ENCODE measurements around the gene KIRREL3. TPM values are rescaled to one million over a fixed set of nuclear protein-coding genes. Genes with fewer than 3 reads are reported as not detected.

Gene KIRREL3
- total RNA-seq, 1 donor from 2014 or later = 0.26 TPM

GRCh38 chr11:126636911-126637794, 363.4 kb downstream of the KIRREL3 start:
- peaks cover 65% of the 10 kb centered on the region for H3K27me3 Mint-ChIP-seq

GRCh38 chr11:126635511-126635910, 365.1 kb downstream of the KIRREL3 start:
- no peak overlapping the region for H3K4me3 Mint-ChIP-seq (ENCODE audit: low read depth)
- peaks cover 2% of the 10 kb centered on the region for H3K4me1 Mint-ChIP-seq (ENCODE audit: low read depth)
- TF ChIP-seq, protein P1, sequence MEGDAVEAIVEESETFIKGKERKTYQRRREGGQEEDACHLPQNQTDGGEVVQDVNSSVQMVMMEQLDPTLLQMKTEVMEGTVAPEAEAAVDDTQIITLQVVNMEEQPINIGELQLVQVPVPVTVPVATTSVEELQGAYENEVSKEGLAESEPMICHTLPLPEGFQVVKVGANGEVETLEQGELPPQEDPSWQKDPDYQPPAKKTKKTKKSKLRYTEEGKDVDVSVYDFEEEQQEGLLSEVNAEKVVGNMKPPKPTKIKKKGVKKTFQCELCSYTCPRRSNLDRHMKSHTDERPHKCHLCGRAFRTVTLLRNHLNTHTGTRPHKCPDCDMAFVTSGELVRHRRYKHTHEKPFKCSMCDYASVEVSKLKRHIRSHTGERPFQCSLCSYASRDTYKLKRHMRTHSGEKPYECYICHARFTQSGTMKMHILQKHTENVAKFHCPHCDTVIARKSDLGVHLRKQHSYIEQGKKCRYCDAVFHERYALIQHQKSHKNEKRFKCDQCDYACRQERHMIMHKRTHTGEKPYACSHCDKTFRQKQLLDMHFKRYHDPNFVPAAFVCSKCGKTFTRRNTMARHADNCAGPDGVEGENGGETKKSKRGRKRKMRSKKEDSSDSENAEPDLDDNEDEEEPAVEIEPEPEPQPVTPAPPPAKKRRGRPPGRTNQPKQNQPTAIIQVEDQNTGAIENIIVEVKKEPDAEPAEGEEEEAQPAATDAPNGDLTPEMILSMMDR (IDR thresholded peaks at IDR 0.05; ENCODE audit: unreplicated experiment) = no peak
- H3K9me3 Mint-ChIP-seq (ENCODE audit: low read depth) = no peaks in the 10 kb centered on the region
- DNase-seq (ENCODE audit: low spot score, unreplicated experiment) = no peak
- no peaks in the 10 kb centered on the region for H3K36me3 Mint-ChIP-seq (ENCODE audit: insufficient read depth)
- H3K27me3 Mint-ChIP-seq = peaks cover 63% of the 10 kb centered on the region
- no peak overlapping the region for H3K27ac Mint-ChIP-seq

More at GRCh38 chr11:126636911-126637794, 363.4 kb downstream of the KIRREL3 start:
- Mint-ChIP-seq H3K4me3 (ENCODE audit: low read depth) (no peak overlapping the region), H3K4me1 (ENCODE audit: low read depth) (peaks cover 2% of the 10 kb centered on the region), H3K9me3 (ENCODE audit: low read depth) (no peaks in the 10 kb centered on the region), H3K27ac (no peak overlapping the region), H3K36me3 (ENCODE audit: insufficient read depth) (no peaks in the 10 kb centered on the region)
- TF ChIP-seq, protein P1 (IDR thresholded peaks at IDR 0.05; ENCODE audit: unreplicated experiment) = no peak
- DNase-seq (ENCODE audit: low spot score, unreplicated experiment) = no peak

DNA sequence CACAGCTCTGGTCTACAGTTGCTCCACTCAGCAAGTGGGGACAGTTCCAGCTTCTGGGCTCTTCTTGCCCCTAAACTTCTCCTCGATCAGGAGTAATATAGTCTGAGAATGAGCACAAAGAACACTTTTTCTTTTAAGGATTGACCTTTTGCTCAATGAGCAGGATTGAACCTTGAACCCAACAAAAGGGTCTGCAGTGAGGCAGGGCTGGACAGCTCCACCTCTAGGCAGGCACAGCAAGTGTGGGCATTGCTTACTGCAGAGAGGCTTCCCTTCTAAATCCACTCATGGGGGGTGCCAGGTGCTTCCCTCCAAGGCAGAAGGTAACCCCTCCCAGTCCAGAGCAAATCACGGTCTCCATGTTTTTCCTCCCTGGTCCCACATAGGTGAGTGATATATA, 365.6 kb downstream of the KIRREL3 start:
- Mint-ChIP-seq H3K27ac (no peak overlapping the region), H3K27me3 (peaks cover 68% of the 10 kb centered on the region), H3K4me1 (ENCODE audit: low read depth) (peaks cover 2% of the 10 kb centered on the region), H3K36me3 (ENCODE audit: insufficient read depth) (no peaks in the 10 kb centered on the region), H3K9me3 (ENCODE audit: low read depth) (no peaks in the 10 kb centered on the region), H3K4me3 (ENCODE audit: low read depth) (no peak overlapping the region)
- DNase-seq (ENCODE audit: low spot score, unreplicated experiment) = no peak
- TF ChIP-seq, protein P1 (IDR thresholded peaks at IDR 0.05; ENCODE audit: unreplicated experiment) = no peak

DNA sequence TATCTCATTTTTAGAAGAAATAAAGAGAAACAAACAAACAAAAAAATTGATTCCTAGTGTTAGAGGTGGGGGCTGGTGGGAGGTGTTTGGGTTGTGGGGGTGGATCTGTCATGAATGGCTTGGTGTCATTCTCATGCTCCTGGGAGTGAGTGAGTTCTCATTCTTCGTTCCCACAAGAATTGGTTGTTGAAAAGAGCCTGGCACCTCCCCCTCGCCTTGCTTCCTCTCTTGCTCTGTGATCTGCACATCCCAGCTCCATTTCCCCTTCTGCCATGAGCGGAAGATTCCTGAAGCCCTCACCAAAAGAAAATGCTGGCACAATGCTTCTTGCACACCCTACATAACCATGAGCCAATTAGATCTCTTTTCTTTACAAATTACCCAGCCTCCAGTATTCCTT, 367.2 kb downstream of the KIRREL3 start:
- Mint-ChIP-seq H3K36me3 (ENCODE audit: insufficient read depth) (no peaks in the 10 kb centered on the region), H3K4me3 (ENCODE audit: low read depth) (no peak overlapping the region), H3K4me1 (ENCODE audit: low read depth) (no peaks in the 10 kb centered on the region), H3K27me3 (peaks cover 74% of the 10 kb centered on the region), H3K27ac (no peak overlapping the region), H3K9me3 (ENCODE audit: low read depth) (no peaks in the 10 kb centered on the region)
- TF ChIP-seq, protein P1 (IDR thresholded peaks at IDR 0.05; ENCODE audit: unreplicated experiment) = no peak
- no peak for DNase-seq (ENCODE audit: low spot score, unreplicated experiment)

- TF ChIP-seq, protein P1 (IDR thresholded peaks at IDR 0.05; ENCODE audit: unreplicated experiment) = no peak
- Mint-ChIP-seq H3K27me3 (peaks cover 63% of the 10 kb centered on the region), H3K4me1 (ENCODE audit: low read depth) (no peaks in the 10 kb centered on the region), H3K9me3 (ENCODE audit: low read depth) (no peaks in the 10 kb centered on the region), H3K4me3 (ENCODE audit: low read depth) (no peak overlapping the region), H3K36me3 (ENCODE audit: insufficient read depth) (no peaks in the 10 kb centered on the region), H3K27ac (no peak overlapping the region)
- DNase-seq (ENCODE audit: low spot score, unreplicated experiment) = no peak
These were observed 369.4 kb downstream of the KIRREL3 start for GRCh38 chr11:126630893-126631798.

All from progenitor cell of endocrine pancreas (in vitro differentiated cells).